Islet of Langerhans (tissue), 1 donor: ENCODE data around the gene PSME3.

Experiments used
- FAIRE-seq: peaks from one replicate; lab custom pipeline; 2011; peaks lifted over from hg19 to GRCh38; lab: Jason Lieb, UNC

PSME3 gene

GRCh38 chr17:42832934-42833766 lies at the start of gene PSME3:
TSS of gene PSME3 (plus strand) at chr17:42833397. CDS start at chr17:42833632, 235 bp downstream.
- FAIRE-seq, result no peak

- no peak for FAIRE-seq
These were observed 49.4 kb upstream of the PSME3 start for GRCh38 chr17:42783791-42784138.

GRCh38 chr17:42784409-42784808 lies 48.8 kb upstream of the PSME3 start:
- no peak for FAIRE-seq

GRCh38 chr17:42784811-42785592 lies 48.2 kb upstream of the PSME3 start:
- FAIRE-seq, result no peak

- FAIRE-seq, result no peak
These were observed 45.9 kb upstream of the PSME3 start for GRCh38 chr17:42787266-42787665.

- no peak for FAIRE-seq
These were observed 41.2 kb upstream of the PSME3 start for GRCh38 chr17:42791948-42792347.

GRCh38 chr17:42792545-42792944 lies 40.7 kb upstream of the PSME3 start:
- FAIRE-seq, result no peak

GRCh38 chr17:42795061-42795460 lies 38.1 kb upstream of the PSME3 start:
- no peak for FAIRE-seq

- no peak for FAIRE-seq
These were observed 37.7 kb upstream of the PSME3 start for GRCh38 chr17:42795465-42795864.

GRCh38 chr17:42796066-42796758 lies 37.0 kb upstream of the PSME3 start:
- no peak for FAIRE-seq

GRCh38 chr17:42797067-42798007 lies 35.9 kb upstream of the PSME3 start:
- no peak for FAIRE-seq

- FAIRE-seq, result no peak
These were observed 35.2 kb upstream of the PSME3 start for GRCh38 chr17:42798011-42798382.

- no peak for FAIRE-seq
These were observed 34.5 kb upstream of the PSME3 start, which contains the start of the genes CNTD1 and COA3 for GRCh38 chr17:42798383-42799380. TSS of gene CNTD1 (plus strand) at chr17:42798861. CDS start at chr17:42799068, 207 bp downstream. TSS of gene COA3 (minus strand) at chr17:42798704. CDS start at chr17:42798681, 23 bp downstream.

- no peak for FAIRE-seq
These were observed 29.9 kb upstream of the PSME3 start for GRCh38 chr17:42803074-42803883.

GRCh38 chr17:42804918-42805367 lies 28.3 kb upstream of the PSME3 start:
- no peak for FAIRE-seq

GRCh38 chr17:42806249-42806648 lies 26.9 kb upstream of the PSME3 start:
- no peak for FAIRE-seq

- FAIRE-seq, result no peak
These were observed 23.9 kb upstream of the PSME3 start for GRCh38 chr17:42809250-42809649.

- no peak for FAIRE-seq
These were observed 18.4 kb upstream of the PSME3 start for GRCh38 chr17:42814633-42815399.

- no peak for FAIRE-seq
These were observed 15.3 kb upstream of the PSME3 start for GRCh38 chr17:42817866-42818265.
